A549 (cell line): ENCODE measurements around the gene TROAP.
A peak's percentile ranks its signal among the peaks of the same experiment; 100 is the strongest.

Experiments used
- CEBPB ChIP-seq, 2 experiments: fragments of >200 bp in 1 of 2; sonication (Bioruptor Twin) in 1 of 2; formaldehyde crosslinking in 1 of 2; IDR thresholded peaks; 2 replicates each; pipeline ENCODE4 v1.6.1; 2012 to 2016
- POLR2AphosphoS2 ChIP-seq: conservative IDR thresholded peaks from 2 replicates; pipeline ENCODE4 v1.6.1; 2012; ENCODE audit warnings: low read length, improper control_type of control experiment, inconsistent platforms
- RAD21 ChIP-seq, 2 experiments: fragments of >200 bp in 1 of 2; sonication (Bioruptor Twin) in 1 of 2; formaldehyde crosslinking in 1 of 2; IDR thresholded peaks in 1 of 2; conservative IDR thresholded peaks in 1 of 2; 2 replicates in 1 of 2; 3 replicates in 1 of 2; pipeline ENCODE4 v1.6.1; 2012 to 2018; ENCODE audit warnings: inconsistent platforms in 1 of 2

GRCh38 chr12:49336645-49337584 is 13.9 kb downstream of the TROAP start, which contains the start of gene C1QL4:
- TF ChIP-seq CEBPB (IDR thresholded peaks at IDR 0.05), result no peak
- no peak for TF ChIP-seq POLR2AphosphoS2
- TF ChIP-seq RAD21 (conservative IDR thresholded peaks at IDR 0.05 in 1 of 2, IDR thresholded peaks at IDR 0.05 in 1 of 2), result peak; percentile 28 to 53
